AG20443 (cell line): ENCODE results near the gene KCNC3.
"Not testable (repeated sequence)": the region's sequence is repeated elsewhere in the genome, so short reads cannot be mapped to it uniquely, and the experiment has no call there.

Source experiments
- DNase-seq: peaks from one replicate; pipeline ENCODE4 v3.0.0; 2012; ENCODE audit warnings: low spot score, mixed read lengths

KCNC3 gene

DNA sequence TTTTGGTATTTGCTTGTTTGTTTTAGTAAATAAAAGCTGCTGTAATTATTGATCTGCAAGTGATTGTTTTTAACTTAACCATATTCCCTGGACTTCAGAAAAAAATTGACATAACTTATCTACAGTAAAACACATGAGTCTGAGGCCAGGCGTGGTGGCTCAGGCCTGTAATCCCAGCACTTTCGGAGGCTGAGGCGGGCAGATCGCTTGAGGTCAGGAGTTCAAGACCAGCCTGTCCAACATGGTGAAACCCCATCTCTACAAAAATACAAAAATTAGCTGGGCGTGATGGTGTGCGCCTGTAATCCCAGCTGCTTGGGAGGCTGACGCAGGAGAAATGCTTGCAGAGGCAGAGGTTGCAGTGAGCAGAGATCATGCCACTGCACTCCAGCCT lies 24.3 kb upstream of the KCNC3 start:
- DNase-seq: not testable (repeated sequence)

DNA sequence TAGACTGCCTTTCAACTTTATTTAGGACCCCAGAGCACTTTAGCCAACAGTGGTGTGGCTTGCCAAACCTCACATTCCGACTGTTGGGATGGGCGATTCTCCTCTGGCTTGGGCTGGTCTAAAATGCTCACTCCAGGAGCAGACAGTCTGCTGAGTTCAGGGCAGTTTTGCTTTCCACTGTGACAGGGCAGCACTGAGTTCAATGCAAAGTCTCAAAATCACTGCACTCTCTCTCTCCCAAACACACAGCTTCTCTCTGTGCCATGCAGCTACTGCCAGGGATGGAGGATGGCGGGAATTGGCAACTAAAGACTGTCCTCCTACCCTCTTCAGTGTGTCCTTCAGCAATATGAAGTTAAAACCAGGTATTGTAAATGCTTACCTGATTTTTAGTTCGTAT lies 23.1 kb upstream of the KCNC3 start:
- DNase-seq: no peak

GRCh38 chr19:50349277-50350057 lies 20.3 kb upstream of the KCNC3 start:
- DNase-seq: no peak

- DNase-seq: not testable (repeated sequence)
Measured at GRCh38 chr19:50347089-50347581, 18.0 kb upstream of the KCNC3 start.

DNA sequence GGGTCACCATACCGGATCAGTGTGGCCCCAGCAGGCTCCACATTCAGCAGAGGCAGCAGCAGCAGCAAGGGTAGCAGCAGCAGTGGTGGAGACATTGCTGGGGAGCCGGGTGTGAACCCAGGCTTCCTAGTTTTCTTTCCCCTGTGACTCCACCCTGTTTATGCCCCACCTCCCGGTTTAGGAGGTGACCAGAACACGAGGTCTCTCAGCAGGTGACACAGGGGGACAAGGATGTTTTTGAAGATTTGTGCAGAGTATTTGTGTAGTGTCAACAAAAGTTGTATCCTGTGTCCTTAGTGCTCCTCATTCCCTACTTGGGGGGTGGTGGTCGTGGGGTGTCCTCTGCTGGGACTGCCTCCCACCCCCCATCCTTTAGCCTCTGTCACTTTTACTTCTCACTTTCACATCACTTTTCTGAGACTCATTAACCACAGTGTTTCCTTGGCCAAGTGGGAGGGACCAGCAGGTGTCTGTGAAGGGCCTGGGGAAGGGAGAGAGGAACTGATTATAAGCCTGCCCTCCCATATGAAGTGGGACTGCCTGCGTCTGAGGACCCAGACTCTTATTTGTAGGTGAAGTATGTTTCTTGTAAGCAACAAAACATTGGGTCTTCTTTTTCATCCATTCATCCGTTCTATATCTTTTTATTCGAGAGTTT lies 15.6 kb upstream of the KCNC3 start:
- DNase-seq: no peak

GRCh38 chr19:50341091-50341564 lies 12.0 kb upstream of the KCNC3 start:
- DNase-seq: peak; percentile 1

DNA sequence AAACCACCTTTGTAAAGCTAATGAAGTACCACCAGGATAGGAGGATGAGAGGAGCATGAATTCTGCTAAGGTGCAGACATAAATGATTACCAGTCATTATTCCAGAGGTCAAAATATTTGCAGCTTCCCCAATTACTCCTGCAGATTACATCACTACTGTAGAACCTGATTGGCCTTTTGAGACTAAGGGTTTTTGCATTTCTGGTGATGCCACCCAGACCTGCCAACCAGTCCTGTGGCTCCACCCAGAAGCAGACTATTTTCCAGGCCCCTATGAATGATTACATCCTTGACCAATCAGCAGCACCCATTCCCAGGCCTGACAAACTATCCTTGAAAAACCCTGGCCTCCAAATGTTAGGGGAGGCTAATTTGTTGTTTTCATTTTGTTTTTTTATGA lies 11.2 kb upstream of the KCNC3 start:
- no peak for DNase-seq

DNA sequence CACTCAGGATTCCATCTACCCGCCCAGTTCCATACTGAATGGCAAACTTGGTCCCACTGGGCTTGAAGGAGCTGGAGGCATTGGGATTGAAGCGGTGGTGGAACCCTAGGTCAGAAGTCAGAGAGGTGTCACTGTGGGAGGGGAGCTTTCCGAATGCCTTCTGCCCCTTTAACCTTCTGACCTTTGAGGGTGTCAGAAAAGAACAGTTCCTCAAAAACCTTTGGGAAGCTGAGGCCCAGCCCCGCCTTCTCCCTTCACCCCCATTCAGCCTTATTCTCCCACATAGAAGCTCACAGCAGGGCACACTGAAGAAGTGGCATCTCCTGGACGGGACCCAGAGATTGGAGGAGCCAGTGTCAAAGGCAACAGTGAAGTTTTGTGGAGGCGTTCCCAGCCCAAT lies 7.9 kb upstream of the KCNC3 start:
- DNase-seq: not testable (repeated sequence)

GRCh38 chr19:50334741-50335421 lies 5.7 kb upstream of the KCNC3 start:
- DNase-seq: peak; percentile 3

DNA sequence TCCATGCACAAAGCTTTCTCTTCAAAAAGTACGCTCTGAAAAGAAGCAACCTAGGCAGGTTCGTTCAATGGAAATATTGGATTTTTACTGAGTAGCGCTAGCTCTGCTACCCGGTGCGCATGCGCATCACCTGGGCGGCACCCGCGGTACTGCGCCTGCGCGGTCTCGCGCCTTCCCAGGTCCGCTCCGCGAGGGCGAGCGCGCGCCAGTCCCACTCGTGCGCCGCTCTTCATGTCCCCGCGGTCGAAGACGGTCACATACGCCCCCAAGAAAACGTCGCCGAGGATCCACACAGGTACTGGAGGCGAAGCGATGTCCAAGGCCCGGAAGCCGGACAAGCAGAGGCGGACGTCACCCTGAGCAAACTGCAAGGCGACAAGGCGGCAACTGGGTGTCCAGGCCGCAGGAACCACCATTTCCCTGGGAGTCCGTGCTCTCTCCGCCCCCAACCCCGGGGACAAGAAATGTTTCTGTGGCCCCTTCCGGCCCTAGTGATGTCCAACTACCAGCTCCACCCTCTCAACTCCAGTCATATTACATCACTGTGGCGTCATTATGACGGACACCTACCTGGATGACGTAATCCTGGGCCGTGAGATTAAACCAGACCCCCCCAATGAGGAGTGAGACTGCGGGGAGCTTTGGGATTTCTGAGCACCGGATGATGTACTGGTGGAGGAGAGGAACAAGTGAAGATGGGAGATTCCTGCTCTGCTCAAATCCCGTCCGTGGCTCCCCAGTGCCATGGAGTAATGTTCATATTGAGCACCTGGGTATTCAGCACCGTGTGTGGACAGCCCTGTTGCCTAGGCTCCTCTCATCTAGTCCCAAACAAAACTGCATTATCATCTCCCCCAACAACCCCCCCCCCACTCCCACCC lies 4.8 kb upstream of the KCNC3 start:
- peak; percentile 99 for DNase-seq

GRCh38 chr19:50333235-50333736 lies 4.1 kb upstream of the KCNC3 start:
- no peak for DNase-seq

GRCh38 chr19:50332244-50333038 lies 3.3 kb upstream of the KCNC3 start:
- peak; percentile 7 for DNase-seq

DNA sequence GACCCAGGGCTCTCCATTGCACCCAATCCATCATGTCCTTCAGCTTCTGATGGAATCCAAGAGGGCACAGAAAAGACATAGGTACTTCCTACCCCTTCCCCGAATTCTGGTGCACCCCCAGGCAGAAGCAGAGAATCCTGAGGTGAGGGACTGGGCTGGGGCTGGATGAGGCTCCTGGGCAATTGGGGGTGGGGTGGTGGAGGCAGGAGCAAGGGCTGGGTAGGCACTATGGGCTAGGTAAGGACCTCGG lies 2.7 kb upstream of the KCNC3 start:
- peak; percentile 6 for DNase-seq

DNA sequence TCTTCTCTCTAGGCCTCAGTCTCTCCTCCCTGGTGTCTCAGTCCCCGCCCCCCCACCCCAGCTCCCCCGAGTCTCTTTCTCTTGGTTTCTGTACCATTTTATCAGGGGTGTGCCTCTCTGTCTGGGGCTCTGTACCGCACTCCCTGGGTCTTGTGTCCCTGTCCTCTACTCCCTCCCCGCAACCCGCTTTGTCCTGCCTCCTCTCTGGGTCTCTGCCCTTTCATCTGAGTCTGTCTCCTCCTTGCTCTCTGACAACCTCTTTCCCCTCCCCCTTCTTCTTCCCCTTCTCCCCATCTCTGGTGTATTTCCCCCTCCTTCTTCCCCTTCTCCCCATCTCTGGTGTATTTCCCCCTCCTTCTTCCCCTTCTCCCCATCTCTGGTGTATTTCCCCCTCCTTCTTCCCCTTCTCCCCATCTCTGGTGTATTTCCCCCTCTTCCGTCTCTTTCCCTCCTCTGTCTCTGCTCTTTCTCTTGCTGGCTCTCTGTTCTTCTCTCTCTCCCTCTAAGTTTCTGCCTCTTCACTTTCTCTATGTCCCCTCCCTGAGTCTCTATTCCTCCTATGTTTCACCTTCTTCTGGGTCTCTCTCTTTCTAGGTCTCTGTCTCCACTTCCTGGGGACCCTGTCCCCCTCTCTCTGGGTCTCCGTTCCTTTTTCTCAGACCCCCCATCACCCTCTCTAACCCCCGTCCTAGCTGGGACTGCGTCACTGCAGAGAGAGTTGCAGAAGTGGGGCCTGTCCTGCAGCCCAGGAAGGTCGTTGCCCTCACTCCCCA lies 2.2 kb upstream of the KCNC3 start:
- DNase-seq: peak; percentile 9

- peak; percentile 75 for DNase-seq
Measured at GRCh38 chr19:50330365-50331078, 1.3 kb upstream of the KCNC3 start.

DNA sequence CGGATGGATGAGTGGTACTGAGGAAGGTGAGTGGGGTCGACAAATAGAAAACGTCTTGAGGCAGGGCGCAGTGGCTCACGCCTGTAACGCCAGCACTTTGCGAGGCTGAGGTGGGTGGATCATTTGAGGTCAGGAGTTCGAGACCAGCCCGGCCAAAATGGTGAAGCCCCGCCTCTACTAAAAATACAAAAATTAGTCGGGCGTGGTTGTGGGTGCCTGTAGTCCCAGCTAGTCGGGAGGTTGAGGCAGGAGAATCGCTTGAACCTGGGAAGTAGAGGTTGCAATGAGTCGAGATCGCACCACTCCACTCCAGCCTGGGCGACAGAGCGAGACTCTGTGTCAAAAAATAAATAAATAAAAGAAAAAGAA lies 733 bp upstream of the KCNC3 start:
- not testable (repeated sequence) for DNase-seq

- DNase-seq: no peak
Measured at GRCh38 chr19:50328873-50329145, 368 bp downstream of the KCNC3 start.

DNA sequence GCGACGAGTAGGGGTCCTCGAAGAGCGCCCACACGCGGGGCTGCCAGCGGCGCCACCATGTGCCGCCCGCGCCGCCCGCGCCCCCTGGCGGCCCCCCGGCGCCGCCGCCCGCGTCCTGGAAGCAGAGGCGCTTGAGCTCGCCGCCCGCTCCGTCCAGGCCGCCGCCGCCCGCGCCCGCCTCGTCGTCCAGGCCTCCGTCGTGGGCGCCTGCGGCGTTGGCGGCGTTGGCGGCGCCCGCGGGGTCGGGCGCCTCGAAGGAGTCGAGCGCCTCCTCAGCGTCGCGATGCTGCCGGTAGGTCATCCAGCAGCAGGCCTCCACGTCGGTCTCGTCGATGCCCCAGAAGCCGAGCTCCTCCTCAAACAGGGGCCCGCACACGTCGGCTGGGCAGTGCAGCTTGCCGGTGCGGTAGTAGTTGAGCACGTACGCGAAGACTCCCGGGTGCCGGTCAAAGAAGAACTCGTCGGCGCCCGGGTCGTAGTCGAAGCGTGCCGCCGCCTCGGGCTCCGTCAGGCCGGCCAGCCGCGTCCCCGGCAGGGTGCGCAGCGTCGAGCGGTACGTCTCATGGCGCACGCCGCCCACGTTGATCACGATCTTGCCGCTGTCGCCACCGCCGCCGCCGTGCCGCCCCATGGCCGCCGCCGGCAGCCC lies 829 bp downstream of the KCNC3 start:
- DNase-seq: no peak

GRCh38 chr19:50327461-50328223 lies 1.5 kb downstream of the KCNC3 start:
- no peak for DNase-seq
